ENCODE results near the gene PLEKHA7. TPM values are rescaled to one million over a fixed set of nuclear protein-coding genes. Genes with fewer than 3 reads are reported as not detected.
A peak's percentile ranks its signal among the peaks of the same experiment; 100 is the strongest.

The PLEKHA7 gene
- total RNA-seq, 1 experiment from 2014 or later = 57.5 TPM

DNA sequence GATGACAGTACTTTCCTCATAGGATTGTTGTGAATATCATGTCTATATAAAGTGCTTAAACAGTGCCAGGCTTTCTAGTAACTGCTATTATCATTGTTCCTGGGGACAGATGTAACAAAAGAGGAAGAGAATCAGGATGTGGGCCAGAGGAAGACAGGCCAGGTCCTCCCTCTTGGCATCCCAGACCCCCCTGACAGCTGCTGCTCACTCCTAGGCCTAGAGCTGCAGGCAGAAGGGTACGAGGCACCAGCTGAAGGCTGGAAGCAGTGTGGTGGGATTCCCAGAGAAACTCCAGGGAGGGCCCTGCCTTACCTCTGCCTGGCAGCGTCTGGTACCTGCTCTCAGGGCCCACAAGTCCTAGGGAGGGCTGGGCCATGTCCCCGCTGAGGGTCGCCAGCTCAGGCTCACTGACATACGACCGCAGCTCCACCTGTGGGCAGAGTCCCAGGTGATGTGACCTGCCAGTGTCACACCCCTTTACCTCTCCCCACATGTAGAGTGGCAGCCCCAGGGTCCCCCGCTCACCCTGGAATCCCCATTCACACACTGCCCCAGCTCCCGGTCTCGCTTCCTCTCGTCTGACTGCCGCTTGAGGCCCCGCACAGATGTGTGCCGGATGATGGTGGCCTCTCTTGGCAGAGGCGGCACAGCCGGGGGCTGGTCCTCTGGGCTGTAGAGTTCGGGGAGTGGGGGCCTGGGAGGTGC is 223.6 kb downstream of the PLEKHA7 start:
- no peak for DNase-seq (ENCODE audit: low spot score)

DNA sequence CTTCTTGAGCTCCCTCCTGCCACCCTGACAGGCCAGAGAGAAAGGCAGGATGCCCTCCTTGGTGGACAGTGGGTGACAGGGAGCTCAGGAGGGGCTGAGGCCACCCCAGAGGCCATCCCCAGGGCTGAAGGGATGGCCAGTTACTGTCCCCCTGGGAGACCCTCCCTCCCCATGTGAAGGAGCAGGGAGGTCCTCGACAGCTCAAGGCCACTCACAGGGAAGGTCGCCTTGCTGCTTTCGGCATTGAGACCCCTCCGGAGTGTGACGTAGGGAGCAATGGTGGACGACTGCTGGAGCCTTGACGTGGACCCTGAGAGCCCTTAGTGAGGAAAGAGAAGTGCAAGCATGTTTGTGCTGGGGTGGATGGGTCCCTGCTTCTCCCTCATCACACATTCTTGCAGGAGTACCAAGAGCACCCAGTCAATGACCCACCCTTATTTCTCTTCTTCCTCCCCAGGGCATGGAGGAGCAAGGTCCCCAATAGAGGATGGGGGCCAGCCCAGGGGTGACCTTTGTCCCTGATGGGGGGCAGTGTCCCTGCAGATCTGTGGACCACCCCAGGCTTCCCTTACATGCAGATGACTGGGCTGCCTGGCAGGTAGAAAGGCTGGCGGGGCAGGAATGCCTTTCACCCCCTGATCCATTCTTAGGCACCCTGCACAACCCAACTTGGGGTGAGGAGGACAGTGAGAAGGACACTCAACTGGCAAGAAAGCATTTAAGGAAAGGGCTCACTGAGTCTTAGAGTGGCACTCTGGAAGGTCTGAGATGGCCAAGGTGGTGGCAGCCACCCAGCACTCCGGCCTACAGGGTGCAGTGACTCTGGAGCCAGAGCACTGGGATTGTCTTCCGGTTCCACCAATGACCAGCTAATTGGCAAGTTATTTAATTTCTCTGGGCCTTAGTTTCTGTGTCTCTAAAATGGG is 224.4 kb downstream of the PLEKHA7 start:
- DNase-seq (ENCODE audit: low spot score) = no peak

DNA sequence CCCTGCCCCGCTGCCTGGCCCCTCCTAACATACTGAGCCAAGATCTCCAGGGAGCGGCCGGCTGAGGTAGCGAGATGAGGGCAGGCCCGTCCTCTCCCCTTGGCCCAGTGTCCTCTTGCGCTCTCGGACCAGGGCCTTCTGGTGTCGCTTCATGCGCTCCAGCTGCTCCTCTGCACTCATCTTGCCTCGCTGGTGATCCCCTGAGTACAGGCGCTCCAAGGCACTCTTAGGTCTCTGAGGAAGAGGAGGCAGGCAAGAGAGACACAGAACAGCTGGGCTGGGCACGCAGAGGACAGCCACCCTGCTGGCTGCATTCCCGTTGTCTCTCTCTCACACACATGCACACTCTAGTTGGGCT is 225.2 kb downstream of the PLEKHA7 start:
- no peak for DNase-seq (ENCODE audit: low spot score)

DNA sequence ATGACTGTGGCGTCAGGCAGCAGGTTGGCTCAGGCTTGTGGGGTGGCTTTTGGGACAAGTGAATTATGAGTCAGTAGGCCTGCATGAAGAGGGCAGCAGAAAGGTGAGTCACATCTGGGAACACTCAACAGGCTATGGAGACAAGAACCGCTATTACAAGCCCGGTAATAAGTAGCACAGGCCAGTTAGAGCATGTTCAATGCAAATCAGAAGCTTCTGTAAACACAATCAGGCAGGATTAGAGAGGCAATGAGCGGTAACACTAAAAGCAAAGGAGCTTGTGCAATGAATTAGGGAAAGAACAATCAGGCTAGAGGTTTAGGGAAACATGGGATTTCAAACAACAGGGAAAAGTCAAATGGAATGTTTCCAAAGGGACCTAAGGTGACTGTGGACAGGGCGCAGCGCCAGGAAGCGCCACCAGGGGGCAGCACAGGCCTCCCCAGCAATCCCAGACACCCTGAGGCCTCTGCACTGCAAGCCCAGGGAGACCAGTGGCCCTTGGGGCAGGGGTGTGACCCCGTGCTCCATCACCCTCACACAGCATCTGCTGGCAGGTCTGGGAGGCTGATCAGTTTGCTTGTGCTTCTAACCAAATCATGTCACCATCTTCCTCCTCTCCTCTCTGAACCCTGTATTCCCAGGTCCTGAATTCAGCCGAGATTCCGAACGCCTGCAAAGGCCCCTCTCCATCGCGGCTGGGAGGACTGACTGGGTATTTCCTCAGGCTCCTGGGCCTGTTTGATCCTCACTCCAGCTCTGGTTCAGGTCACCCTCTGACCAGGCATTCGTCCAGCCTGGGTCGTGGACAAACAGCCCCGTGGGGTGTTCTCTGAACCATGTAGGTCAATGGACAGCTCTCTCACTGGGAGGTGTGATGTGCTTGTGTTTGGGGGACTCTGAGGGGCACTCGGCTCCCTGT is 225.8 kb downstream of the PLEKHA7 start:
- peak; percentile 90 for DNase-seq (ENCODE audit: low spot score)

DNA sequence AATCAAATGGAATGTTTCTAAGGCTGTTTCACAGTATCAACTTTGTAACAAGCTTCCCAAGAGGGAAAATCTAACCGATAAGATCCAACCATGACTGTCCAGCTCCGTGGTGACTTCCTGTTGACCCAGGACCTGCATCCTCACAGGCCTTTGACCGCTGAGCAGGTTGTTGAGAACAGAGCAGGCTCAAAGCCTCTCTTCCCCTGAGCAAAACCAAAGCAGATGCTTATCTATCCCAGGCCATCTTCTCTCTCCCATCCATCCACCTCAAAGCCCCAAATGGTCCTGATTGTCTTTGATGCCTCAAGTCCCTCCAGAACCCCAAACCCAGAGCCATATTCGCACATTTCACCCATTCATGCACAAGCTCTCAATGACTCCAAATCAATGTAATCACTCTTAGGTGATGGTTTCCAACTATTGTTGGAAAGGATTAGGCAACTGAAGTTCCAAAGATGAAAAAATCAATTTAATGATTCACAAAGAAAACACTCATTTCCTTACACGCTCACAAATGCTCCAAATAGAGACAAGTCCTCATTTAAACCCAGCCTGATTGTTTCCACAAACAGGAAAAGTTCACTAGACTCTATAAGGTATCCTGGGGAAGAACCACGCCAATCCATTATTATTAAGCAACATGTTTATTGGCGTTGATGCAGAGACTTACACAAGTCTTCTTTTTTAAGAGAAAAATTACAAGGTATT is 227.0 kb downstream of the PLEKHA7 start:
- DNase-seq (ENCODE audit: low spot score) = no peak

GRCh38 chr11:16786131-16786530 is 228.1 kb downstream of the PLEKHA7 start:
- no peak for DNase-seq (ENCODE audit: low spot score)

- peak; percentile 74 for DNase-seq (ENCODE audit: low spot score)
Observed at GRCh38 chr11:16785520-16786128, 228.6 kb downstream of the PLEKHA7 start.

- no peak for DNase-seq (ENCODE audit: low spot score)
Observed at GRCh38 chr11:16784666-16785065, 229.5 kb downstream of the PLEKHA7 start.

DNA sequence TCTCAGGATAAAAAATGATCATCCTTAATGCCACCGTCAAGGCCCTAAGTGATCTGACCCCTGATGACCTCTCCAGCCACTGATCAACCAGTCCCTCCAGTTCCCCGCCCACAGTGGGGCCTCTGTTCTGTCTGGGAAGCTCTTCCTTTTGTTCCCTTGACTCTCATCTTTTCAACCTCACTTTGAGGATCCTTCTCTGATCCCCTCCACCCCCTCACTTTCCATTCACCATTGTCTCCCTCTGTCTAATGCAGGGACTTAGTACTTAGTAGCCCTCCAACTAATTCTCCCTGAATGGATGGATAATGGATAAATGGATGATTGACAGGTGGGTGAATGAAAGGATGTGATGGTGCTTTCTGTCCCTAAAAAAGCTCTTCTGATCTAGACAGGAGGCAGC is 230.1 kb downstream of the PLEKHA7 start:
- DNase-seq (ENCODE audit: low spot score) = no peak

- no peak for DNase-seq (ENCODE audit: low spot score)
Observed at GRCh38 chr11:16783321-16783801, 230.9 kb downstream of the PLEKHA7 start.

GRCh38 chr11:16781936-16782919 is 232.0 kb downstream of the PLEKHA7 start:
- peak; percentile 17 for DNase-seq (ENCODE audit: low spot score)

GRCh38 chr11:16780698-16781550 is 233.3 kb downstream of the PLEKHA7 start:
- DNase-seq (ENCODE audit: low spot score) = no peak

DNA sequence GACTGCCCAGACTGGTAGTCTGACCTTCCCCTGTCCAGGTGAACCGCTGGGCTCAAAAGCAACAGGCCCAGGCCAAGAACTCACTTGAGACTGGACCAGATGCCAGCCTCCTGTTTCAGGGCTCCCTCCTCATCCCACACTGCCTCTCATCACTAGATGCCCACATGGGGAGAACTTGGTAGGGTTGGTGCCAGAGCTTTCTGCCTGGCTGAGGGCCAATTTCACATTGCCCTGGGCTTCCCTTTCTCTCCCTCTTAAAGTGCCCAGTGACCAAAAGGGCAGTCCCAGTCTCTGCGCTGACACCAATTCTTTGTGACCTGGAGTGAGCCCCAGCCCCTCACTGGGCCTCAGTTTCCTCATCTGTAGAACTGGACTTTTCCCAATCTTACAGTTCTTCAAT is 234.1 kb downstream of the PLEKHA7 start:
- DNase-seq (ENCODE audit: low spot score) = no peak

- no peak for DNase-seq (ENCODE audit: low spot score)
Observed at GRCh38 chr11:16779436-16779835, 234.8 kb downstream of the PLEKHA7 start.

- DNase-seq (ENCODE audit: low spot score) = no peak
Observed at GRCh38 chr11:16778876-16779275, 235.3 kb downstream of the PLEKHA7 start.

GRCh38 chr11:16778286-16778685 is 235.9 kb downstream of the PLEKHA7 start:
- DNase-seq (ENCODE audit: low spot score) = no peak

- DNase-seq (ENCODE audit: low spot score) = no peak
Observed at GRCh38 chr11:16777613-16777975, 236.6 kb downstream of the PLEKHA7 start.
